Osteocyte (in vitro differentiated cells): ENCODE data around the gene HOXD4. TPM values are rescaled to one million over a fixed set of nuclear protein-coding genes. Genes with fewer than 3 reads are reported as not detected.

Source experiments
- DNase-seq: peaks from one replicate; pipeline ENCODE4 v3.0.0; 2021; ENCODE audit warnings: mixed read lengths; ENCODE audit not compliant: unreplicated experiment; ENCODE audit errors: extremely low spot score
- H3K27ac Mint-ChIP-seq: one replicate; pipeline ENCODE4 v1.8.0; 2021; ENCODE audit warnings: mild to moderate bottlenecking, mixed read lengths; ENCODE audit not compliant: unreplicated experiment
- H3K27me3 Mint-ChIP-seq: one replicate; pipeline ENCODE4 v1.8.0; 2021; ENCODE audit warnings: mixed read lengths; ENCODE audit not compliant: unreplicated experiment
- H3K36me3 Mint-ChIP-seq: one replicate; pipeline ENCODE4 v1.8.0; 2021; ENCODE audit warnings: mixed read lengths; ENCODE audit not compliant: unreplicated experiment
- H3K4me1 Mint-ChIP-seq: one replicate; pipeline ENCODE4 v1.8.0; 2021; ENCODE audit warnings: mixed read lengths; ENCODE audit not compliant: unreplicated experiment
- H3K4me3 Mint-ChIP-seq: one replicate; pipeline ENCODE4 v1.8.0; 2021; ENCODE audit warnings: mild to moderate bottlenecking, moderate library complexity, mixed read lengths; ENCODE audit not compliant: unreplicated experiment
- H3K9me3 Mint-ChIP-seq: one replicate; pipeline ENCODE4 v1.8.0; 2021; ENCODE audit warnings: mixed read lengths; ENCODE audit not compliant: unreplicated experiment
- total RNA-seq: library from RNA; stranded (reverse); gene quantifications from 2 replicates; pipeline ENCODE4 v1.2.1, GENCODE V29; 2021
- TF ChIP-seq, protein P1 (sequence below): fragments of 200-600 bp; sonication (generic); IDR thresholded peaks from 2 replicates; pipeline ENCODE4 v1.5.0; 2021; ENCODE audit warnings: antibody characterized with exemption, mild to moderate bottlenecking, moderate library complexity

HOXD4 gene
- total RNA-seq, 1 donor from 2014 or later, result not detected

DNA sequence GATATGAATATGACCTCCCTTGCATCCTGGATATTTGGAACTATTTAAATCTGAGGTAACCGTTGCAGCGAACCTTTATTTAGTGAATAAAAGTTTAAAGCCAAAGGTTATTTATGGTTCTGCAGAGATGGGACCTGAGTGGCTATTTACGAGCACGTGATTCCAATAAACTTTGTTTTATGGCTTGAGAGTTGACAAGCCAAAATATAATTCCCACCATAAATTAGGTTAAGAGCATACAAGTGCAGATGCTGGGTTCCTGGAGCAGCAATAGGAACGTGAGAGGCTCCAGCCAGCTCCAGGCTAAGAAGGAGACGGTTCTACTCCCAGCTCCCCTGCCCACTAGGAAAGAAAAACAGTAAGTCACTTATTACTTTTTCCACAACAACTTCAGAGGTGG lies 5.2 kb upstream of the HOXD4 start:
- H3K4me1 Mint-ChIP-seq, result peaks cover 2% of the 10 kb centered on the region

DNA sequence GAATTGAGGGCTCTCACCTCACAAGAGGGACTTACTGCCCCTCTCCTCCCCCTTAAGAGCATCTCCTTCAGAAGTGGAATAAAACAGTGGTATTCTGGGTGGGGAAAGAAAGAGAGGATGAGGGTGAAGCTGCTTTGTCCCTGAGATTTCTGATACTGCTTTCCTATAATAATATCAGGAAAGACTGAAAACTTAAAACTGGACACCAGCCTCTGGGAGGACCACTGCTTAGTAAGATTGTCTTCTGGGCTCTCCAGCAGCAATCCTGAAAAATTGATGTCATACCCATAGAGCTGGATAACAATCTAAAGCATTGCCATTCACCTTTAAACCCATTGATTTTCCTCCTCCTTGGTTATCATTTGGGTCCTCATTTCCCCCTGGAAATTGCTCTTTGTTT lies 4.7 kb upstream of the HOXD4 start:
- DNase-seq, result no peak
- no peak overlapping the region for H3K4me3 Mint-ChIP-seq
- H3K27me3 Mint-ChIP-seq, result peaks cover 91% of the 10 kb centered on the region
- no peaks in the 10 kb centered on the region for H3K36me3 Mint-ChIP-seq
- no peak overlapping the region for H3K27ac Mint-ChIP-seq
- no peaks in the 10 kb centered on the region for H3K4me1 Mint-ChIP-seq
- TF ChIP-seq, protein P1, sequence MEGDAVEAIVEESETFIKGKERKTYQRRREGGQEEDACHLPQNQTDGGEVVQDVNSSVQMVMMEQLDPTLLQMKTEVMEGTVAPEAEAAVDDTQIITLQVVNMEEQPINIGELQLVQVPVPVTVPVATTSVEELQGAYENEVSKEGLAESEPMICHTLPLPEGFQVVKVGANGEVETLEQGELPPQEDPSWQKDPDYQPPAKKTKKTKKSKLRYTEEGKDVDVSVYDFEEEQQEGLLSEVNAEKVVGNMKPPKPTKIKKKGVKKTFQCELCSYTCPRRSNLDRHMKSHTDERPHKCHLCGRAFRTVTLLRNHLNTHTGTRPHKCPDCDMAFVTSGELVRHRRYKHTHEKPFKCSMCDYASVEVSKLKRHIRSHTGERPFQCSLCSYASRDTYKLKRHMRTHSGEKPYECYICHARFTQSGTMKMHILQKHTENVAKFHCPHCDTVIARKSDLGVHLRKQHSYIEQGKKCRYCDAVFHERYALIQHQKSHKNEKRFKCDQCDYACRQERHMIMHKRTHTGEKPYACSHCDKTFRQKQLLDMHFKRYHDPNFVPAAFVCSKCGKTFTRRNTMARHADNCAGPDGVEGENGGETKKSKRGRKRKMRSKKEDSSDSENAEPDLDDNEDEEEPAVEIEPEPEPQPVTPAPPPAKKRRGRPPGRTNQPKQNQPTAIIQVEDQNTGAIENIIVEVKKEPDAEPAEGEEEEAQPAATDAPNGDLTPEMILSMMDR, result no peak
- no peaks in the 10 kb centered on the region for H3K9me3 Mint-ChIP-seq

More for the DNA sequence above, 5.2 kb upstream of the HOXD4 start:
- Mint-ChIP-seq H3K27me3 (peaks cover 91% of the 10 kb centered on the region), H3K27ac (no peak overlapping the region), H3K36me3 (no peaks in the 10 kb centered on the region), H3K9me3 (no peaks in the 10 kb centered on the region), H3K4me3 (no peak overlapping the region)
- DNase-seq, result no peak
- TF ChIP-seq, protein P1, result no peak

DNA sequence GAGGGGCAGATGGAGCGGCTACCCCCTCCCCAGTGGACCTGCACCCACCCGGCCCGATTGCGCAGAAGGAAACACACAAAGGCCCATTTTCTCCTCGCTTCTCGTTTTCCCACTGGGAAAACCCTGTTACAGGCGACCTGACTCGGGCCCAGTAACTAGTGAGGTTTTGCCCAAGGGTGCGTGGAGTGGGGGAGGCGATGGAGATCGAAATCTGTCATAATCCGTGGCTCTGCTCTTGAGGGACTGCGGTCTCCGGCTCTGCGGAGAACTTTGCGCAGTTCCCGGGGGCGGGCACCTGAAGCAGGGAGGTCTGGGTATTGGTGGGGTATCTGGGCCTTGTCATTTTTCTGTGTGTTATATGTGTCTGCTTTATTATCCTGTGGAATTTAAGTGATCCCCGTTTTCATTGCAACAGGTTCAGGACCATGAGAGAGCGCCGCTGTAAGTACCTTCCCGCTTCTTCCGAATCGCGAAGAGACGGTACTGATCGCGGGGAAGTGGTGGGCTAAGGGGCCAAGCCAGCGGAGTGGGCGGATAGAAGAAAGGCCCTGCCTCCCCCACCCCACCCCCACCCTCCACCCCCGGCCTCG lies 4.0 kb upstream of the HOXD4 start:
- Mint-ChIP-seq H3K4me3 (no peak overlapping the region), H3K27me3 (peaks cover 85% of the 10 kb centered on the region), H3K4me1 (no peaks in the 10 kb centered on the region), H3K36me3 (no peaks in the 10 kb centered on the region), H3K9me3 (no peaks in the 10 kb centered on the region), H3K27ac (no peak overlapping the region)
- DNase-seq, result no peak
- TF ChIP-seq, protein P1, result no peak

DNA sequence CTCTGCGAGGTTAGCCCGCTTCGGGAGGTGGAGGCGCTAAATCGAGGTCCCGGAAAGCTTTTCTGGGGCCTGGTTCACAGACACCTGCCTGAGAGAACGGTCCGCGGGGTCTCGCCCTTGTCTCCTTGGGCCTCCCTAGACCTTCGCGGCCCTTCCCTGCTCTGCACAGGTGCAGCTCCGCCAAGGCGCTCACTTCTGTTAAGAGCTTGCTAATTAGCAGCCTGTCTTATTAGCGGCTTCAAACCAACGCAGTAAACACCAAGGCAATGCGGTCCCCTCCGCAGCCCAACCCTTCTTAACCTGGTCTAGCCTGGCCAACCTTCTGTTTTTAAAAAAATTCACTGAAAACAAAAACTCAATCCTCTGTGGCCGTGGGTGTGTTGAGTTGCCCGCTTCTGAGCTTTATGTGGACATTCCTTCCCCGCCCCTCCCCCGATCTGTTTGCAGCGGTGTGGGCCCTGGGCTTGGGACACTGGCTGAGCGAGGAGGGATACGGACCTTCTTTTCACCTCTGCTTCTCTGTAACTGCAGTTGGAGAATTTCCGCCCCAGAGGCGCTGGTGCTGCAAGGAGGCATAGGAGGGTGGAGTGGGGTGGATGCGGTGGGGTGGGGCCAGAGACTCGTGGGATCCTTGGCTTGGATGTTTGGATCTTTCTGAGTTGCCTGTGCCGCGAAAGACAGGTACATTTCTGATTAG lies 3.4 kb upstream of the HOXD4 start:
- Mint-ChIP-seq H3K36me3 (no peaks in the 10 kb centered on the region), H3K27ac (no peak overlapping the region), H3K27me3 (peaks cover 87% of the 10 kb centered on the region), H3K9me3 (no peaks in the 10 kb centered on the region), H3K4me3 (no peak overlapping the region), H3K4me1 (no peaks in the 10 kb centered on the region)
- DNase-seq, result no peak
- TF ChIP-seq, protein P1, result no peak

DNA sequence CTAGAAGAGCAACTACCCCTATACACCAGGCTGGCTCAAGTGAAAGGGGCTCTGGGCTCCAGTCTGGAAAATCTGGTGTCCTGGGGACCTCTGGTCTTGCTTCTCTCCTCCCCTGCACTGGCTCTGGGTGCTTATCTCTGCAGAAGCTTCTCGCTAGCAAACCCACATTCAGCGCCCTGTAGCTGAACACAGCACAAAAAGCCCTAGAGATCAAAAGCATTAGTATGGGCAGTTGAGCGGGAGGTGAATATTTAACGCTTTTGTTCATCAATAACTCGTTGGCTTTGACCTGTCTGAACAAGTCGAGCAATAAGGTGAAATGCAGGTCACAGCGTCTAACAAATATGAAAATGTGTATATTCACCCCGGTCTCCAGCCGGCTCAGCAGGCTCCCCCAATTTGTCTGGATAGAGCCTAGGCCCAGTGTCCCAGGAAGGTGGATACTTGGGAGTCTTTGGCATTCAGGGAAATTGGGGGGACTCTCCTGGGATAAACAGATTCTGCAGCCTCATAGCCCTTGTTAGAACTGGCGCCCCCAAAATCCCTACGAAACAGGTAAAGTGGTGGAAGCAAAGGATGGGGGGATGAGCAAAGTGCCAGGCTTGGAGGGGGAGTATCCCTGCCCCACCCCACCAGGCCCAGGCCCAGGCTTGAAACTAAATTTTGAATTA lies 2.5 kb upstream of the HOXD4 start:
- H3K27ac Mint-ChIP-seq, result no peak overlapping the region
- H3K36me3 Mint-ChIP-seq, result no peaks in the 10 kb centered on the region
- H3K27me3 Mint-ChIP-seq, result peaks cover 88% of the 10 kb centered on the region
- no peaks in the 10 kb centered on the region for H3K4me1 Mint-ChIP-seq
- no peaks in the 10 kb centered on the region for H3K9me3 Mint-ChIP-seq
- TF ChIP-seq, protein P1, result no peak
- H3K4me3 Mint-ChIP-seq, result no peak overlapping the region
- DNase-seq, result no peak
